ENCODE results near the gene ZNF554.

ZNF554 gene

DNA sequence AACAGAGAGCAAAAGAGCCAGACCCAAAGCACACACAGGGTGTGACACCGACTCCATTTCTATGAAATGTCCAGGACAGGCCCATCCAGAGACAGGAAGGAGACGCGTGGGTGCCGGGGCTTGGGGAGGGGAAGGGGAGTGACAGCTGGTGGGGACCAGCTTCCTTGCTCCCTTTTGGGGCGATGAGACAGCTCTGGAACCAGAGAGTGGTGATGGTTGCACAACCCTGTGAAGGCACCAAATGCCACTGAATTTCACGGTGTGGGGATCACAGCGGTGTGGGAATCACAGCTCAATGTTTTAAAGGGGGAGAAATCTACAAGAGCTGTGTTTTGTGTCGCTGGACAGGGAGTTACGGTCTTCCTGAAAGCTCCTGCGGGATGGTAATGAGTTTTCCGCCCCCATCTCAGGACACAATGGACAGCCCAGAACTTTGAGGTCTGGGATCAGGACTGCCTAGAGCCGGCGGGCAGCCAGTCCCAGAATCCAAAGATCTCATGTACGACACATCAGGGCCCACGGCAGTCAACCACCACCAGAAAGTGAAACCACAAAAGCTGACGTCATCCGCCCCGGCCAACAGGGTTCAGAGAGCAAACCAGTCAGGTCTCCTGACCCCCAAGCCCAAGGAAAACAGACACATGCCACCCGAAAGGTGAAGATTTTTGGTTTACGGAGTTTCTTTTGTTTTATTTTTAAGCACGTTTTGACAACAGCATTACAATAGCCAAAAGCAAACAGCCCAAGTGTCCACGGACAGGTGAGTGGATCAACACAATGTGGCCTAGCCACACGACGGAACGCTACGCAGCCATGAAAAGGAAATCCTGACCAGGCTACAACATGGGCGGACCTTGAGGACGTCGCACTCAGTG lies 43.9 kb upstream of the ZNF554 start:
- DNase-seq: no peak
- Histone ChIP-seq H3K27me3 (ENCODE audit: insufficient read depth, low read depth, severe bottlenecking) (no peaks in the 10 kb centered on the region), H3K4me3 (ENCODE audit: low read depth, low read length) (no peak overlapping the region), H3K36me3 (peaks cover 59% of the 10 kb centered on the region), H3K27ac (no peak overlapping the region), H3K9me3 (ENCODE audit: severe bottlenecking) (no peaks in the 10 kb centered on the region)
- TF ChIP-seq, protein P1, sequence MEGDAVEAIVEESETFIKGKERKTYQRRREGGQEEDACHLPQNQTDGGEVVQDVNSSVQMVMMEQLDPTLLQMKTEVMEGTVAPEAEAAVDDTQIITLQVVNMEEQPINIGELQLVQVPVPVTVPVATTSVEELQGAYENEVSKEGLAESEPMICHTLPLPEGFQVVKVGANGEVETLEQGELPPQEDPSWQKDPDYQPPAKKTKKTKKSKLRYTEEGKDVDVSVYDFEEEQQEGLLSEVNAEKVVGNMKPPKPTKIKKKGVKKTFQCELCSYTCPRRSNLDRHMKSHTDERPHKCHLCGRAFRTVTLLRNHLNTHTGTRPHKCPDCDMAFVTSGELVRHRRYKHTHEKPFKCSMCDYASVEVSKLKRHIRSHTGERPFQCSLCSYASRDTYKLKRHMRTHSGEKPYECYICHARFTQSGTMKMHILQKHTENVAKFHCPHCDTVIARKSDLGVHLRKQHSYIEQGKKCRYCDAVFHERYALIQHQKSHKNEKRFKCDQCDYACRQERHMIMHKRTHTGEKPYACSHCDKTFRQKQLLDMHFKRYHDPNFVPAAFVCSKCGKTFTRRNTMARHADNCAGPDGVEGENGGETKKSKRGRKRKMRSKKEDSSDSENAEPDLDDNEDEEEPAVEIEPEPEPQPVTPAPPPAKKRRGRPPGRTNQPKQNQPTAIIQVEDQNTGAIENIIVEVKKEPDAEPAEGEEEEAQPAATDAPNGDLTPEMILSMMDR (IDR thresholded peaks at IDR 0.05; ENCODE audit: low read depth, low read length): no peak

- no peaks in the 10 kb centered on the region for H3K9me3 ChIP-seq (ENCODE audit: severe bottlenecking)
- H3K27ac ChIP-seq: peak overlapping the region; percentile 72
- no peak overlapping the region for H3K4me3 ChIP-seq (ENCODE audit: low read depth, low read length)
- H3K36me3 ChIP-seq: peaks cover 62% of the 10 kb centered on the region
- DNase-seq: peak; percentile 86
- TF ChIP-seq, protein P1 (IDR thresholded peaks at IDR 0.05; ENCODE audit: low read depth, low read length): no peak
- H3K27me3 ChIP-seq (ENCODE audit: insufficient read depth, low read depth, severe bottlenecking): no peaks in the 10 kb centered on the region
Measured at GRCh38 chr19:2777952-2778683, 41.5 kb upstream of the ZNF554 start.

DNA sequence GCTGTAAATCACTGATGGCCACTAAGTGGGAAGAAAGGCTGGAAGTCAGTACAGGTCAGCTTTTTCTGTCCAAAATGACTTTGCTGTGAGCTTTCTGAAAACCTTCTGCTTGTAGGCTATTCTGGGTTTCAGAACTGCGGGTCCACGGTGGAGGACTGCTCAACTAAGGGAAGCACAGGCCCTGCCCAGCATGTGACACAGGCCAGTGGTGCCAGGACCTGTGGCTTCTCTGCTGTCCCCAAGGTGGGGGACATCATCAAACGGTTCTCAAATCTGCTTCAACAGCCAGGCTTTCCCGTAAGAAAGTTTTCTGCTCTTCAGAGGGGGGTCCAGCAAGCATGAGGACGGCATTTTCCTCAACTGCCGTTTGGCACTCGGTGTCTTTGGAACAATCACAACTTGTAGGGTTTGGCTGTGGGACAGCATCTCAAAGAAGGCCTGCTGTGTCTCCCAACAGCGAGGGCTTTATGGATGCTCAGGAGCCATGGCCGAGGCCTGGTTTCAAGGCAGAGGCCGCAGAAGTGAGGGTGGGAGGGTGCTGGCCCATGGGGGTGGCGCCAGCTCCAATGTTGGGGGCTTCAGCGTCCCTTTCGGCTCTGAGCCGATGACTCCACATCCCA lies 40.4 kb upstream of the ZNF554 start:
- H3K9me3 ChIP-seq (ENCODE audit: severe bottlenecking): no peaks in the 10 kb centered on the region
- TF ChIP-seq, protein P1 (IDR thresholded peaks at IDR 0.05; ENCODE audit: low read depth, low read length): no peak
- no peaks in the 10 kb centered on the region for H3K27me3 ChIP-seq (ENCODE audit: insufficient read depth, low read depth, severe bottlenecking)
- no peak overlapping the region for H3K4me3 ChIP-seq (ENCODE audit: low read depth, low read length)
- DNase-seq: no peak
- H3K27ac ChIP-seq: peak overlapping the region; percentile 72
- H3K36me3 ChIP-seq: peaks cover 62% of the 10 kb centered on the region

GRCh38 chr19:2780284-2780683 lies 39.4 kb upstream of the ZNF554 start:
- H3K27me3 ChIP-seq (ENCODE audit: insufficient read depth, low read depth, severe bottlenecking): no peaks in the 10 kb centered on the region
- no peaks in the 10 kb centered on the region for H3K9me3 ChIP-seq (ENCODE audit: severe bottlenecking)
- no peak for DNase-seq
- H3K4me3 ChIP-seq (ENCODE audit: low read depth, low read length): no peak overlapping the region
- TF ChIP-seq, protein P1 (IDR thresholded peaks at IDR 0.05; ENCODE audit: low read depth, low read length): no peak
- H3K27ac ChIP-seq: peak overlapping the region; percentile 88
- peaks cover 55% of the 10 kb centered on the region for H3K36me3 ChIP-seq

GRCh38 chr19:2782329-2782935 lies 37.2 kb upstream of the ZNF554 start:
- TF ChIP-seq, protein P1 (IDR thresholded peaks at IDR 0.05; ENCODE audit: low read depth, low read length): no peak
- peak overlapping the region; percentile 84 for H3K4me3 ChIP-seq (ENCODE audit: low read depth, low read length)
- H3K9me3 ChIP-seq (ENCODE audit: severe bottlenecking): no peaks in the 10 kb centered on the region
- H3K27ac ChIP-seq: peak overlapping the region; percentile 88
- no peak for DNase-seq
- no peaks in the 10 kb centered on the region for H3K27me3 ChIP-seq (ENCODE audit: insufficient read depth, low read depth, severe bottlenecking)
- peaks cover 45% of the 10 kb centered on the region for H3K36me3 ChIP-seq
